ENCODE measurements around the gene TIMP2. TPM values are rescaled to one million over a fixed set of nuclear protein-coding genes. Genes with fewer than 3 reads are reported as not detected.

TIMP2 gene
- total RNA-seq, 1 experiment from 2014 or later, result 114 TPM

- no peak for TF ChIP-seq EZH2 (IDR thresholded peaks at IDR 0.05; ENCODE audit: low read depth)
- no peak for TF ChIP-seq CTCF (conservative IDR thresholded peaks at IDR 0.05)
- BruUV-seq (replicated peaks), result no TSS peak
- Histone ChIP-seq H3K9me3 (ENCODE audit: insufficient read depth, low read depth) (no peaks in the 10 kb centered on the region), H3K4me1 (replicated peaks; ENCODE audit: insufficient read depth) (peaks cover 67% of the 10 kb centered on the region), H3F3A (ENCODE audit: insufficient read depth, low read depth) (peaks cover 21% of the 10 kb centered on the region; the same call in 1 of the 2 replicates), H3K4me3 (no peak overlapping the region), H3K9me2 (ENCODE audit: insufficient read depth) (no peaks in the 10 kb centered on the region), H3K4me2 (no peak overlapping the region), H4K20me1 (ENCODE audit: insufficient read depth) (no peaks in the 10 kb centered on the region), H2AFZ (no peak overlapping the region), H3K36me3 (ENCODE audit: low read depth) (no peaks in the 10 kb centered on the region), H3K79me2 (ENCODE audit: low read depth) (no peaks in the 10 kb centered on the region), H3K27ac (no peak overlapping the region), H3K27me3 (ENCODE audit: insufficient read depth, low read depth) (no peaks in the 10 kb centered on the region)
- DNase-seq, result no peak
- intact Hi-C loops (cut with micrococcal nuclease; ENCODE audit: unreplicated experiment), result loop anchor here (5.0 kb wide), 1 partner anchor 38 kb away; no protein-coding TSS in a partner anchor
- POLR2A ChIA-PET (ENCODE audit: unreplicated experiment), result interaction anchor here (0.7 kb wide), 2 partner anchors 22 to 77 kb away, joined by 4 read pairs; no protein-coding TSS in a partner anchor
- CTCF ChIA-PET, result interaction anchor here (0.7 kb wide), 1 partner anchor 1047 kb away, joined by 9 read pairs; no protein-coding TSS in a partner anchor
Measured at GRCh38 chr17:78959803-78960202, 34.6 kb upstream of the TIMP2 start.

GRCh38 chr17:78958641-78959127 lies 33.5 kb upstream of the TIMP2 start:
- CTCF ChIA-PET, result interaction anchor here (0.5 to 0.6 kb wide), 2 partner anchors 93 to 1228 kb away, joined by 5 to 7 read pairs; no protein-coding TSS in a partner anchor
- H3K4me2 ChIP-seq, result peak overlapping the region; percentile 72
- peak overlapping the region; percentile 73 for H3K27ac ChIP-seq
- DNase-seq, result peak; percentile 61 to 85
- no peak overlapping the region for H3K4me3 ChIP-seq
- no peaks in the 10 kb centered on the region for H3K9me3 ChIP-seq (ENCODE audit: insufficient read depth, low read depth)
- no peaks in the 10 kb centered on the region for H4K20me1 ChIP-seq (ENCODE audit: insufficient read depth)
- peaks cover 66% of the 10 kb centered on the region for H3K4me1 ChIP-seq (replicated peaks; ENCODE audit: insufficient read depth)
- POLR2A ChIA-PET (ENCODE audit: unreplicated experiment), result interaction anchor here (0.6 to 0.7 kb wide), 2 partner anchors 12 to 95 kb away, joined by 3 read pairs; no protein-coding TSS in a partner anchor
- BruUV-seq (replicated peaks), result no TSS peak
- no peaks in the 10 kb centered on the region for H3K79me2 ChIP-seq (ENCODE audit: low read depth)
- TF ChIP-seq CTCF (conservative IDR thresholded peaks at IDR 0.05), result no peak
- no peak for TF ChIP-seq EZH2 (IDR thresholded peaks at IDR 0.05; ENCODE audit: low read depth)
- H2AFZ ChIP-seq, result peak overlapping the region; percentile 69; the same call in 1 of the 2 replicates
- intact Hi-C loops (cut with micrococcal nuclease; ENCODE audit: unreplicated experiment), result loop anchor here (5.0 kb wide), 1 partner anchor 36 kb away; no protein-coding TSS in a partner anchor
- no peaks in the 10 kb centered on the region for H3K9me2 ChIP-seq (ENCODE audit: insufficient read depth)
- no peaks in the 10 kb centered on the region for H3K27me3 ChIP-seq (ENCODE audit: insufficient read depth, low read depth)
- H3K36me3 ChIP-seq (ENCODE audit: low read depth), result no peaks in the 10 kb centered on the region
- peaks cover 21% of the 10 kb centered on the region; the same call in 1 of the 2 replicates for H3F3A ChIP-seq (ENCODE audit: insufficient read depth, low read depth)

GRCh38 chr17:78957128-78957527 lies 31.9 kb upstream of the TIMP2 start:
- H2AFZ ChIP-seq, result no peak overlapping the region
- CTCF ChIA-PET, result no interaction called here
- peaks cover 50% of the 10 kb centered on the region for H3K4me1 ChIP-seq (replicated peaks; ENCODE audit: insufficient read depth)
- peak in 1 of 2 experiments; percentile 37 for DNase-seq
- H3K79me2 ChIP-seq (ENCODE audit: low read depth), result no peaks in the 10 kb centered on the region
- no TSS peak for BruUV-seq (replicated peaks)
- H3K4me3 ChIP-seq, result no peak overlapping the region
- H3K27me3 ChIP-seq (ENCODE audit: insufficient read depth, low read depth), result no peaks in the 10 kb centered on the region
- no peaks in the 10 kb centered on the region for H3K9me2 ChIP-seq (ENCODE audit: insufficient read depth)
- intact Hi-C loops (cut with micrococcal nuclease; ENCODE audit: unreplicated experiment), result loop anchor here (5.0 kb wide), 1 partner anchor 35 kb away; no protein-coding TSS in a partner anchor
- no peaks in the 10 kb centered on the region for H3K36me3 ChIP-seq (ENCODE audit: low read depth)
- POLR2A ChIA-PET (ENCODE audit: unreplicated experiment), result no interaction called here
- TF ChIP-seq EZH2 (IDR thresholded peaks at IDR 0.05; ENCODE audit: low read depth), result no peak
- no peak for TF ChIP-seq CTCF (conservative IDR thresholded peaks at IDR 0.05)
- H3K9me3 ChIP-seq (ENCODE audit: insufficient read depth, low read depth), result no peaks in the 10 kb centered on the region
- no peak overlapping the region for H3K27ac ChIP-seq
- no peaks in the 10 kb centered on the region for H4K20me1 ChIP-seq (ENCODE audit: insufficient read depth)
- no peak overlapping the region for H3K4me2 ChIP-seq
- peaks cover 15% of the 10 kb centered on the region; the same call in 1 of the 2 replicates for H3F3A ChIP-seq (ENCODE audit: insufficient read depth, low read depth)
